Inferior parietal cortex (tissue), 1 donor: ENCODE measurements around the gene TRPT1.

Experiments
- DNase-seq: peaks from one replicate; pipeline ENCODE4 v3.0.0-alpha.2; 2016; ENCODE audit errors: extremely low spot score

The TRPT1 gene

GRCh38 chr11:64208796-64209562, 17.0 kb downstream of the TRPT1 start:
- DNase-seq: no peak

DNA sequence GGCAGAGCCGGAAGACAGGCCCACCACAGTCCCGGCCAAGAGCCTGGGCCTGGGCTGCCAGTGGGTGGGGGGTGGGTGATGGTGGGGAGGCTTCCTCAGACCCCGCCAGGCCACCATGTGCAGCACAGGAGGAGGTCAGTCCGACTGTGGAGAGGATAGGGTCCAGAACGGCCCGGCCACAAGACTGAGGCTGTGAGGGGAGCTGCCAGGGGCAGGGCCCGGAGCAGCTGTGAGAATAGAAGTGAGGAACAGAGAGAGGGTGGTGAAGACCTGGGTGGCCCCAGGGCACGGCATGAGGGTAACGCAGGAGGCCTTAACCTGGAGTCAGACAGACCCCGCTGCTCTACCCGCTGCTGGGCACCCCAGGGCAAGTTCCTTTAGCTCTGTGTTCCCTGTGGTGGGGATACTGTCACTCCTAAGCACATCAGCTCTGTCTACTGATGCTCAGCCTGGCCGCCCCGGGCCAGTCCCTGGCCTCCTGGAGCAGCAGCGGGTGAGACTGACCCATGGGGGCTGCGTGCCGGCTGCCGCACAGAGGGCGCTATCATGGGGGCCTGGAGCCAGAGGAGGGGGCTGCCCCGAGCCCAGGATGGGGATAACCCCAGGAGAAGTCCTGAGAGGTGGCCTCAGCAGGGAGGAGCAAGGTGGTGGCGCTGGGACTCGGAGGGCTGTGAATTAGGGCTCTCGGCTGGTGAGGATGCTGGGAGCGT, 17.7 kb downstream of the TRPT1 start:
- no peak for DNase-seq

- DNase-seq: no peak
These were observed 18.5 kb downstream of the TRPT1 start for GRCh38 chr11:64207256-64208085.

- DNase-seq: no peak
These were observed 19.3 kb downstream of the TRPT1 start, which contains the start of gene FERMT3 for GRCh38 chr11:64206457-64207255. Gene FERMT3, plus strand, starts transcription at chr11:64206721. Its CDS starts 644 bp downstream, at chr11:64207365.

GRCh38 chr11:64204464-64204989, 21.5 kb downstream of the TRPT1 start:
- peak; percentile 93 for DNase-seq

GRCh38 chr11:64204080-64204440, 21.9 kb downstream of the TRPT1 start:
- DNase-seq: no peak

DNA sequence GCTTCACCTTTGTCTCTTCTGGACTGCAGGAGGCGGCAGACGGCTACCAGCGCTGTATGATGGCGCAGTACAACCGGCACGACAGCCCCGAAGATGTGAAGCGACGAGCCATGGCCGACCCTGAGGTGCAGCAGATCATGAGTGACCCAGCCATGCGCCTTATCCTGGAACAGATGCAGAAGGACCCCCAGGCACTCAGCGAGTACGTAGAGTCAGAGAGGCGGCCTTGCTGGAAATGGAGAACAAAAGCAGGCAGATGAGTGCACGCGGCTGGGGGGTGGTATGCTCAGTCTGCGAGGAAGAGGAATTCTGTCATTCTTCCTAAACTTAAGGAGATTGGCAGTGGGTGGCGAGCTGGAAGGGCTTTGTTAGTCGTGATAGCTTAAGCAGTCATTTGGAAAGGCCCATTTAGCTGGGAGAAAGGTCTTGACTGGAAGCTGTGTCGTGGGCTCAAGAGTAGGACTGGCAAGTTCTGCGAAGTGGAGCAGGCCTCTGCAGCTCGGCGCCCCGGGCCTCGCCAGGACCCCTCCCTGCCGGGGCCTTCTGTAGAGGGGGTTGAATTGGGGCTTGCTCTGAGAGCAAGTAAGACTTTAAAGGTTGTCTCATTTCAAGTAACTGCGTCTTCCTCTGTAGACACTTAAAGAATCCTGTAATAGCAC, 22.4 kb downstream of the TRPT1 start:
- no peak for DNase-seq

GRCh38 chr11:64202992-64203391, 23.0 kb downstream of the TRPT1 start:
- no peak for DNase-seq

GRCh38 chr11:64201543-64201942, 24.4 kb downstream of the TRPT1 start:
- no peak for DNase-seq

DNA sequence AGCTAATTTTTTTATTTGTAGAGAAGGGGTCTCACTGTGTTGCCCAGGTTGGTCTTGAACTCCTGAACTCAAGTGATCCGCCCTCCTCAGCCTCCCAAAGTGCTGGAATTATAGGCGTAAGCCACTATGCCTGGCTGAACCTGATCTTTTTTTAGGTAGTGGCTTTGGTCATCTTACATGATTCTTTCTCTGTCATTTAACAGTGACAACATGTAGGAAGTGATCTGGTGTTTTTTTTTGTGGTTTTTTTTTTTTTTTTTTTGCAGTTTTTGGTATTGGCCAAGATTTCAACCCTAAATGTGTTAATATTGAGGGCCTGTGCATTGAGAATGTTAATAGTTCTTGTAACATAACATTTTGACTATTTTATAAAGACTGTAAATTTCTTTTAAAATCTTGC, 27.5 kb downstream of the TRPT1 start:
- DNase-seq: no peak

DNA sequence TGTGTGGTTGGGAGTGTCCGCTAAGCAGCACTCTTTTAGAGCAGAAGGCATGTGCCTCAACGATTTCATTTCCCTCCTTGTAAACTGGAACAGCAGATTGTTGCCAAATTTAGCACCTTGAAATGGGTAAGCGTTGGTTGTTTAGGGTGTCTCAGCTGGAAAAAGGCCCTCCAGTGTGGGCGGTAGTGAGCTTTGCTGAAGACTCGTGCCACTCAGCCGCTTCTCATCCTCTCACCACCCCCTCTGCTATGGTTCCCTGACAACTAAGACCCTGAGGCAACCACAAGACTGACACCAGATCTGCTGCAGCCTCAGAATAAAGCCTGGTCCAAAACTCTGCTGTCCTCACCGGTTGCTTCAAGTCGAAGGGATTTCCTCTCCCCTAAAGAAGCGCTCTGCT, 29.4 kb downstream of the TRPT1 start:
- DNase-seq: peak; percentile 42

DNA sequence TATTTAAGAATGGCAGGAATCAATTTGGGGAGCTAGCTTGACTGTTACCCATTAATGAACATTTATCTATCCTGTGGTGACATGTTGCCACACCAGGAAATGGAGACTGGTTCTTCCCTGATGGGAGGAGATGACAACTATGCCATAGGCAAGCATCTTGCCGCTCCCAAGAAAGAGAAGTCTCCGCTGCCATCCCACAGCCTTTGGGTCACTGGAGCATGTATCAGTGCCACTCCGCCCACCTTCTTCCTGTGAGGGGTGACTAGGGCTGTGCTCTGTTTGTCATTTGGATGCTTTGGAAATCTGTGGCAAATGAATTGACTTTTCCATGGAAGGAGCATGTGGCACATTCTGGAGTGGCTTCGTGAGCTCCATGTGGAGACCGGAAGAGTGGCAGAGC, 33.6 kb downstream of the TRPT1 start:
- DNase-seq: no peak

DNA sequence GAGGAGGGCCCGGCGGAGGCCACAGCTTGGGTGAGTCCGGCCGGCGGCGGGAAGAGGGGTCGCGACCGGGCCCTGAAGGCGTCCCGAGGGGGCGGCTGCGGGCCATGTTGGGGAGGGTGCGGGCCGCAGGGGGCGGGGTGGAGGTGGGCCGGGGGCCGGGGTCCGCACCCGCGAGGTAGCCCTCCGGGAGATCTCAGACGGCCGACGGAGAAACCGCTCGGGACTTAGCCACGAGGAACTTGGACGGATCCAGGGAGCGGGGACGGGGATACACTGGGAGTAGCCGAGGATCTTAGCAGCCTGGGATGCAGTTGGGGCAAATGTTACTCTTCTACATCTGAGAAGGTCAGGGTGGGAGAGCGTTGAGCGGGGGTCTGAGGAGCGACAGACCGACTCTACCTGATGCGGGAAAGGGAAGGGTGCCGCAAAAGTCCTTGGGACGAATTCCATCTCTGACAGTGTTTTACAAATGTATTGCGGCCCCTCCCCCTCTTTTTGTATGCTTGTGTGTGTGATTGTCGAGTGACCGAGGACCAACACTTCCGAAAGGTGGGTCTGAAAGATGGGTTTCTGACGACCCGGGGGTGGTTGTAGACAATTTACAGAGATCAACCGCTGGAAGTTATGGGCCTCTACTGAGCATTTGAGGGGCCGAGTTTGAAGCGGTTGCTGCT, 39.4 kb downstream of the TRPT1 start:
- no peak for DNase-seq

GRCh38 chr11:64185693-64186491, 40.1 kb downstream of the TRPT1 start, which contains the start of gene STIP1:
Gene STIP1, plus strand, starts transcription at chr11:64186171. Its CDS starts 91 bp downstream, at chr11:64186262.
- DNase-seq: peak; percentile 100

- DNase-seq: peak; percentile 82
These were observed 40.8 kb downstream of the TRPT1 start for GRCh38 chr11:64185175-64185692.

DNA sequence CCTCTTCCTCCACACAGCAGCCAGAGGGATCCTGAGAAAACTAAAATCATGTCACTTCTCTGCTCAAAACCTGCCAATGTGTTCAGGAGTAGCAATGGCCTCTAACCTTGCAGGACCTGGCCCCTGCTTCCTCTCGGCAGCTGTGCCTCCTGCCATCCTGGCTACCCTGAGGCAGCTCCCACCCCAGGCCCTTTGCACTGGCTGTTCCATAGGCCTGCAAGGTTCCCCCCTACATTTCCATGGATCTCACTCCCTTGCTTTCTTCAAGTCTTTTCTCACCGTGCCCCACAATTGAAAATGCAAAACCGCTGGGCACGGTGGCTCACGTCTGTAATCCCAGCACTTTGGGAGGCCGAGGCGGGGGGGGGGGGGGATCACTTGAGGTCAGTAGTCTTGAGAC, 42.1 kb downstream of the TRPT1 start:
- no peak for DNase-seq

- DNase-seq: peak; percentile 88
These were observed 44.2 kb downstream of the TRPT1 start for GRCh38 chr11:64181506-64182411.

DNA sequence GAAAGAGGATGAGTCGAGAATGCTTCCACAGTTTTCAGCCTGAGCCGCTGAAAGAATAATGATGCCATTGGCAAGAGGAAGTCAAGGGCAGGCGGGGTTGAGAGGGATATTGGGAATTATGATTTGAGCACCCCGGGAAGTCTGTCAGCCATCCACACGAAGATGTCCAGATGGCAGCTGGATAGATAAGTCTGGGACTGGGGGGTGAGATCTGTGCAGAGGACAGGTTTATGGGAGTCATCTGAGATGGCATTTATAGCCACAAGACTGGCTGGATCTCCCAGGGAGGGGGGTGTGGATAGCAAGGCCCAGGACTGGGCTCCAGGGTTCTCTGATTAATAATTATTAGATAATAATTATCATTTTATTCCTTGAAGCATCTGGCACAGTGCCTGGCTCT, 45.1 kb downstream of the TRPT1 start:
- no peak for DNase-seq
